Superior temporal gyrus (tissue), 1 donor: Measurements from ENCODE around the gene ESYT2.

Experiments
- DNase-seq: peaks from one replicate; pipeline ENCODE4 v3.0.0-alpha.2; 2016; ENCODE audit errors: extremely low spot score

Gene ESYT2

DNA sequence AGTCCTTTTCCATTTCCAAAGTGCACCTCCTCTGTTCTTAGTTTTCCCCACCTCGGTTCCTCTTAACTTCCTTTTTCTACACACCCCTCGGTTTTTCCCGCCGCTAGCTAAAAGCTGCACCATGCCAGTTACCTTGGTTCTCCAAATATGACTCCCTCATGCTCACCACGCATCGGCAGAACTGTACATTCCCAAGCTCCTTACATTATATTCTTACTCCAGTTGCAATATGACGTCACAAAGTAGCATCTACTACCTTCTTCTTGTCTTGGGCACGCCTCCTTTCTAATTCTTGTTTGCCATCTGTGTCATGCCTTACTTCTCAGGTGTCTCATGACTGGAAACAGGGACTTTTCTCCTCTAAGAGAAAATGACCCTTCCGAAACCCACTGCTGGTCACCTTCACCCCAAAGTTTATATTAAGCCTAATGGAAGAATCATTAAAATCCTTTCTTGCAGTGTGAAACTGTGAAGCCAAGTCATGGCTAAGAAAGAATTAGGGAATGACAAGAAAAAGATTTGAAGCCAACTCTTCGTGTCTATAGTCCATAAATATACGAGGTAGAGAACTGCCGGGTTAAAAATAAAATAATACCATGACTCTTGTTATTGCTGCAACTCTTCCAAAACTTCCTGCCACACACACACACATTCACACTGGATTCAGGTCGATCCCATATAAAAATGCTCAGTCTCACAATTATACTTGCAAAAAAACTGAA lies 1.7 kb downstream of the ESYT2 start:
- DNase-seq, result no peak

- DNase-seq, result no peak
Measured at GRCh38 chr7:158825628-158826289, 3.5 kb downstream of the ESYT2 start.

GRCh38 chr7:158824028-158824427 lies 5.3 kb downstream of the ESYT2 start:
- DNase-seq, result no peak

GRCh38 chr7:158821171-158822031 lies 7.9 kb downstream of the ESYT2 start:
- DNase-seq, result no peak

GRCh38 chr7:158820656-158821055 lies 8.7 kb downstream of the ESYT2 start:
- no peak for DNase-seq

- DNase-seq, result no peak
Measured at GRCh38 chr7:158819571-158820203, 9.6 kb downstream of the ESYT2 start.

DNA sequence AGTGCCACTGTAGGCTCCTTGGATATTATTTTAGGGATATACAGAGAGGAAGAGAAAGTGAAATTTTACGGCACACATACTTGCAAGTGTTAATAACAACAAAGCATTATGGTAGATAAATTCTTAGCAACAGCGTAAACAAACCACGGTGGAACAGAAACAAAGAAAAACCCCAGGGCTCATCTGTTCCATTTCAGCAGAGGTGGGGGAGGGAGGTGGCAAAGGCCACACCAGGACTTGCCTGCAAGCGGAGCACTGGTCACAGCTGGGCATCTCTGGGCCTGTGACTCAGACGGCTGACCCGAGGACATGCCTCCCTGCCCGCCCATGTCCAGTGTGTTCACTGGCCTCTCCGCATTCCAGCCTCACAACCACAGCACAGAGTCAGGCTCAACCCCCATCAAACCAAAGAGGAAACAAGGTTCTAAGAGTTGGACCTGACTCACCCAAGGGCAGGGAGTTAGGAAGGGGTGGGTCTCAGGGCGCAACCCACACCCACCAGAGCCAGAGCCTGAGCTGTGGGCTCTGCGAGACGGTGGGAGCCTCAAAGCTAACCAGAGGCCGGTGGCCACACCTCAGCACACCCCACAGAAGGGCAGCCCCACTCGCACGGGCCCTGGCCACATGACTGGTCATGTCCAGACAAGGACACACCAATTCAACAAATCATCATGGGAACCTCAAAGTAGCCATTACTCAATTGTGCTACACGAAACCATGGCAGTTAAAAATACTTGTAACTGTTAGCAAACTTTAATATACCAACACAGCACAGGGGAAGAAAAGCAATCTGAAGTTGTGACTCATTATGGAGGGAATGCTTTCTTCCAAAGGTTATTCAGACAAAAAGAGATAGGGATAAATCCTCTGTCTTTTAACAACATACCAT lies 10.7 kb downstream of the ESYT2 start:
- no peak for DNase-seq

DNA sequence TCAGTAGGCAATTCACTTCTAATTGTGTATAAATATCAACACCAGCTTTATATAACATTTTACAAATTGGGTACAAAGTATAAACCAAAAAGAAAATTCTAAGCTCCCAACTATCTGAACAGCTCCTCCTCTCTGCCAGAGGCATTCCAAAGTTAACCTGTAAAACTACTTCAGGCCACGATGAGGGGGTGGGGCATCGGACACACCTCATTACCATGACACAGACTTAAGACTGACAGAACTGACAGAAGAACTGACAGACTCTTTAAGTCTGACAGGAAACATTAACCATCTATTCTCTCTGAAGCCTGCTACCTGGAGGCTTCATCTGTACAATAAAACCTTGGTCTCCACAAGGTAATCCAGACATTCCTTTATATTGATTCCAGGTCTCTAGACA lies 12.3 kb downstream of the ESYT2 start:
- DNase-seq, result no peak

- no peak for DNase-seq
Measured at GRCh38 chr7:158816271-158816670, 13.0 kb downstream of the ESYT2 start.

GRCh38 chr7:158815800-158816128 lies 13.5 kb downstream of the ESYT2 start:
- no peak for DNase-seq

GRCh38 chr7:158815083-158815799 lies 14.1 kb downstream of the ESYT2 start:
- DNase-seq, result no peak

- DNase-seq, result no peak
Measured at GRCh38 chr7:158814637-158815036, 14.7 kb downstream of the ESYT2 start.

DNA sequence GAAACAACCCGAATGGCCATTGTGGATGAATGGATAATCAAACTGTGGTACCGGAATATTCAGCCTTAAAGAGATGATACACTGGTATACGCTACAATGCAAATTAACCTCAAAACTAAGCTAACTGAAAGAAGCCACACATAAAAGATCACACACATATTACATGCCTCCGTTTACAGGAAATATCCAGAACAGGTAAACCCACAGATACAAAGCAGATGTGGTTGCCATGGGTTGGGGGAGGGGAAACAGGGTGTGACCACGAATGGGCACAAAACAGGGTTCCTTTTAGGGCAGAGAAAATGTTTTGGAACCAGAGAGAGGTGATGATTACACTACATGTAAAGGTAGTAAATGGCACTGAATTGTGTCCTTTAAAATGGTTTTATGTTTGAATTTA lies 16.6 kb downstream of the ESYT2 start:
- DNase-seq, result no peak

DNA sequence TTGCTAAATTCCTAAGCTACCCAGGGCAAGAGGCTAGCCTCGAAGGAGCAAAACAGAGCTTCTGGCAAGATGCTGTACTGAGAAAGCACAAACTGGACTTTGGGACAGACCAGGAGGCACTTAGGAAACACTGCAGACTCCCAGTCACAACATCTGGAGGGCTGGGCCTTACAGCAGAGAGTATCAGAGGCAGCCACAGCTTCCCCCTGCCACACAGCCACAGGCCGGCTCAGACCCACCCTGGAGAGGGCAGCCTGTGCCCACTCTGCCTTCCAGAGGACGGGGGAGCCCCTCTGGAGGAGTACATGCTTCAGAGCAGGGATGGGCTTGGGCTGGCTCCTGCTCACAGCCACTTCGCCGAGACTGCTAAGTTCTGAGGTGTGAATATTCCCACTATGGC lies 17.4 kb downstream of the ESYT2 start:
- no peak for DNase-seq

DNA sequence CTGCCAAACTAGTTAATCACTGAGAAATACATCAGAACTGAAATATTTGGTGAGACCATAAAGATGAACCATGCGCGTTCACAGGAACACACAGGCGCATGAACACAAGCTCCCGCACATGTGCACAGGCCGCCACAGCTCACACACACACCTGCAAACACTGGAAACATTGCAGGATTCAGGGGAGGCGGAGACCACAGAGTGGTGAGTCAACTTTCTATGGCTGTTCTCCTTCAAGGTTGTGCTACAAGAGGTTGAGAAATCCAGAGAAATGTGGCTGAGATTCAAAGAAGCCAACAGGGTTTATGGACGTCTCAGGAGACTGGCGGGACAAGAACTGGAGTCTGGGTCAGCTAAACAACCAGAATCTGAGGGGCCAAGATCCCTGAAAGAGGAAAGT lies 17.8 kb downstream of the ESYT2 start:
- DNase-seq, result no peak

DNA sequence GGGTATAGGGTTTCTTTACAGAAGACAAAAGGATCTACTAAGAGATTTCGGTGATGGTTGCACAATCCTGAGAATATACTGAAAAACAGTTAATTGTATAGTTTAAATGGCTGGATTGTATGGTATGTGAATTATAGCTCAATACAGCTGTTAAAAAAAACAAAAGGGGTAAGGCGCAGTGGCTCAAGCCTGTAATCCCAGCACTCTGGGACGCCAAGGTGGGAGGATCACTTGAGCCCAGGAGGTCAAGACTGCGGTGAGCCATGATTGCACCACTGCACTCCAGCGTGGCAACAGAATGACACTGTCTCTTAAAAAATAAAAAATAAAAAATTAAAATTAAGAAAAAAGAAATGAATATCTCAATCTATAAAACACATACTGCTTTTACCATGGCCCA lies 18.5 kb downstream of the ESYT2 start:
- no peak for DNase-seq

DNA sequence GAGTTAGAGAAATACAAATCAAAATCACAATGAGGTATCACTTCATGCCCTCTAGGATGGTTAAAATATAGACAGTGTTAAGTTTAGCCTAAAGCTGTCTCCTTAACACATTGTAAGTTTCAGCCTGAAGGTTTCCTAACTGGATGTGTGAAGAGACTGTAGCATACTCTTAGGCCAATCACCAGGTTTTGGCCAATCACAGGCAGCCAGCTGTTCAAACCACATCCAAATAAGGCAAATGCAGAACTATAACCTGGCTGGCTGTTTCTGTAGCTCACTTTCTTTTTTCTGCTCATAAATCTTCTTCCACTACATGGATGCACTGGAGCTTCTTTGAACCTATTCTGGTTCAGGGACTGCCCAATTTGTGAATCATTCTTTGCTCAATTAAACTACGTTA lies 19.7 kb downstream of the ESYT2 start:
- DNase-seq, result no peak

DNA sequence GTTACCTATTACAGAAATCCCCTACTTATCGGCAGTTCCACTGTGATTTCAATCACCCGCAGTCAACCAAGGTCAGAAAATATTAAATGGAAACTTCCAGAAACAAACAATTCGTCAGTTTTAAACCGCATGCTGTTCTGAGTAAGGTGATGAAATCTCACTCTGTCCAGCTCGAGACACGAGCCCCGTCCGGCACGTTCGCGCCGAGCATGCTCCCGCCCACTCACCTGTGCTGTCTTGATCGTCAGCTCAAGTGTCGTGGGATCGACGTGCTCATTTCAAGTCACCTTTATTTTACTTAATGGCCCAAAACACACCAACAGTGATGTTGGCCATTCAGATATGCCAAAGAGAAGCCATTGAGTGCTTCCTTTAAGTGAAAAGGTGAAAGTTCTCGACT lies 21.2 kb downstream of the ESYT2 start:
- DNase-seq, result no peak

DNA sequence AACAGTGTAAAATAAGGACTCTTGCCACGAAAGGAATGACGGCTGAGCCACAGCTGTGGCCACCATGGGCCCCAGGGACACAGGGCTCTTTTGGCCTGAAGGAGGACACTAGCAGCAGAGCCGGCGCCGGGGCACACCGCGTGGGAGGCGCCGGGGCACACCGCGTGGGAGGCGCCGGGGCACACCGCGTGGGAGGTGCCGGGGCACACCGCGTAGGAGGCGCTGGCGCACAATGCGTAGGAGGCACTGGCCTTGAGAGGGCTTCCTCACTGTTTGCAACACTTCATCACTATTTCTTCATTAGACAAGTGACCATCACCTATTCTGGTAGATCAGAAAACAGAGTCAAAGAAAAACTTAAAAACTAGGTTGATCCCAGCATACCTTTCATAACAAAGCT lies 23.4 kb downstream of the ESYT2 start:
- DNase-seq, result no peak

DNA sequence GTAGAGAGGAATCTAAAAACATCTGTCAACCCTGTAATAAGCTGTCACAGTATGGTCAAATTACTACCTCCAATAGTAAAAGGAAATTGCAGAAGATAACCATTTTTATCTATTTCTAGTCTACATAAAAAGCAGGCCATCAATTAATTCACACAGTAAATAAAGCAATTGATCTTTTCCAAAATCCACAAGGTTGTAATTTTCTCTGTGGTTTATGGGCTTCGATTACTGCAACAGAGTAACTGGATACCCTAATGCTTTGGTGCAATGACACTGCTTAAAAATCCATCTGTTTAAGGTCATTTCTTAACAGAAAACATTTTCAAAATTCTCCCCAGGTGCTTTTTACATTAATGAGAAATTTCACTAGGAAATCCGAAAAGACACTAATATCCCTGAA lies 23.9 kb downstream of the ESYT2 start:
- DNase-seq, result no peak

DNA sequence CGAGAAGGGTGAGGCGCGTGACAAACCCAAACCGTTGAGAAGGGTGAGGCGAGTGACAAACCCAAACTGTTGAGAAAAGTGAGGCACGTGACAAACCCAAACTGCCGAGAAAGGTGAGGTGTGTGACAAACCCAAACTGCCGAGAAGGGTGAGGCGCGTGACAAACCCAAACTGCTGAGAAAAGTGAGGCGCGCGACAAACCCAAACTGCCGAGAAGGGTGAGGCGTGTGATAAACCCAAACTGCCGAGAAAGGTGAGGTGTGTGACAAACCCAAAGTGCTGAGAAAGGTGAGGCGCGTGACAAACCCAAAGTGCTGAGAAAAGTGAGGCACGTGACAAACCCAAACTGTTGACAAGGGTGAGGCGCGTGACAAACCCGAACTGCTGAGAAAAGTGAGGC lies 25.0 kb downstream of the ESYT2 start:
- no peak for DNase-seq
